Measurements from ENCODE around the gene INO80C. TPM values are rescaled to one million over a fixed set of nuclear protein-coding genes. Genes with fewer than 3 reads are reported as not detected.

Gene INO80C
- total RNA-seq, 4 donors from 2014 or later: 3.9 to 11.6 (median 8.8) TPM

DNA sequence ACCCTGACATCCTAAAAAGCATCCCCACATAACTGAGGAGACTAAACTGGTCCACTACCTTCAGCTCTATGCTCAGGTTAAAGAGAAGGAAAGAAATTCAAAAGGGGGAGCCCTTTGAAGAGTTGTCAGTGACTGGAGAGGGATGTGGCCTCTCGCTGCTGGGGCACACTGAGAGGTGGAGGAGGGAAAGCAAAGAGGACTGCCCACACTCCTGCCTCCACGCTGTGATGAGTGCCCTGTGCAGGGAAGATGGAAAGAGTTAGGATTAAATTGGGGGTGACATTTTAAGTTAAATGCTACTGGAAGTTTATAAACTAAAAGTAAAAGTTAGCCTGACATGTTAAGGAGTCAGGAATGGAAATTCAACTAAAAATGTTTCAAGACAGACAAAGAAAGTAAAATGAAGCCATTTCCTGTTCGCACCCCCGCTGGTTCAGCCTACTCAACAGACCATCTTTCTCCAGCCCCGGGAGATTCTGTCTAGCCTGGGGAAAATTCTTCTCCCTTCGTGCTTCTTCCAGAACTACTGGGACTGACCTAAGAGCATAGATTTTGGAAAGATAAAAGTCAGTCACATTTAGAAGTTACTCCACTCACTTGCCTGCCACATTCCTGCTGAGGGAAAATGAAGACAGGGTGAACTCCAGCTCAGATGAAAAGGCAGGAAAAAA lies 17.8 kb upstream of the INO80C start:
- no peak for TF ChIP-seq POLR2A (IDR thresholded peaks at IDR 0.05)
- no peak for TF ChIP-seq EP300 (IDR thresholded peaks at IDR 0.05)
- TF ChIP-seq, protein P1, sequence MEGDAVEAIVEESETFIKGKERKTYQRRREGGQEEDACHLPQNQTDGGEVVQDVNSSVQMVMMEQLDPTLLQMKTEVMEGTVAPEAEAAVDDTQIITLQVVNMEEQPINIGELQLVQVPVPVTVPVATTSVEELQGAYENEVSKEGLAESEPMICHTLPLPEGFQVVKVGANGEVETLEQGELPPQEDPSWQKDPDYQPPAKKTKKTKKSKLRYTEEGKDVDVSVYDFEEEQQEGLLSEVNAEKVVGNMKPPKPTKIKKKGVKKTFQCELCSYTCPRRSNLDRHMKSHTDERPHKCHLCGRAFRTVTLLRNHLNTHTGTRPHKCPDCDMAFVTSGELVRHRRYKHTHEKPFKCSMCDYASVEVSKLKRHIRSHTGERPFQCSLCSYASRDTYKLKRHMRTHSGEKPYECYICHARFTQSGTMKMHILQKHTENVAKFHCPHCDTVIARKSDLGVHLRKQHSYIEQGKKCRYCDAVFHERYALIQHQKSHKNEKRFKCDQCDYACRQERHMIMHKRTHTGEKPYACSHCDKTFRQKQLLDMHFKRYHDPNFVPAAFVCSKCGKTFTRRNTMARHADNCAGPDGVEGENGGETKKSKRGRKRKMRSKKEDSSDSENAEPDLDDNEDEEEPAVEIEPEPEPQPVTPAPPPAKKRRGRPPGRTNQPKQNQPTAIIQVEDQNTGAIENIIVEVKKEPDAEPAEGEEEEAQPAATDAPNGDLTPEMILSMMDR (IDR thresholded peaks at IDR 0.05): no peak
- Histone ChIP-seq H3K4me3 (no peak overlapping the region), H3K36me3 (no peaks in the 10 kb centered on the region), H3K27me3 (no peaks in the 10 kb centered on the region), H3K27ac (peak overlapping the region in 1 of 4 donors; percentile 15), H3K9me3 (no peaks in the 10 kb centered on the region), H3K4me1 (peaks cover 0 to 11% (median 0%) of the 10 kb centered on the region in 4 donors)
- WGBS, 2 donors: 34 to 37% methylated on average over 6 of the region's 6 CpGs
- no peak for DNase-seq (ENCODE audit: low spot score in 2 of 2)

DNA sequence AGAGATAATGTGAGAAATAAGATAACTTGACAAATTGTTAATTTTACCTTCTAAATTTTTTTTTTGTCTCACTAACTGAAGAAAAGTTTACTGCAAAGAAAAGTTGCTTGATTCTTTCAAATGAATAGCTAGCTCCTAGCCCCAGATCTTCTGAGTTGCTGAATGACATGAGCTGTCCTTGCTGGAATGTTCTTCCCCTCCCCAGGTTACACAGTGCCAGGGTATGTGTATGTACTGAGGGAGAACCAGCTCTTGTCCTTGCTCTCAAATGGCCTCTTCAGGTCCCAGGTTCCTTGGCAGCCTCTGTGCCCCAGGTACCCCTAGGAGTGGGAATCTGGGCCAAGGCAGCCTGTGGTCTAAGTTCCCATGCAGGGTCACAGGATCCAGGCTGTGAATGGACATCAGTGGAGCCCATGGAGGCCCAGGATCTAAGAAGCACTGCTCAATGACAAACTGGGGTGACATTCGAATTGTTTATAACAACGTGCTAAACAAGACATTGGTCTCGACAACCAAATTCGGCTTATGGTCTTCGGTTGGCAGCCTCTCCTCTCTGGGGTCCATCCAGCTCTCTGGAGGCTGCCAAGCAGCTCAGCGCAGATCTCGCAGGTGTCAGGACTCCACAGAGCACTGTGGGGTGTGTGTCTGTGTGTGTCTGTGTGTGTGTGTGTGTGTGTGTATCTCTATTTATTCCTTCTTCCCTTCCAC lies 17.1 kb upstream of the INO80C start:
- Histone ChIP-seq H3K9me3 (no peaks in the 10 kb centered on the region), H3K4me3 (no peak overlapping the region), H3K27me3 (no peaks in the 10 kb centered on the region), H3K4me1 (peaks cover 0 to 11% (median 0%) of the 10 kb centered on the region in 4 donors), H3K27ac (no peak overlapping the region), H3K36me3 (no peaks in the 10 kb centered on the region)
- TF ChIP-seq POLR2A (IDR thresholded peaks at IDR 0.05) (no peak), EP300 (IDR thresholded peaks at IDR 0.05) (no peak)
- TF ChIP-seq, protein P1 (IDR thresholded peaks at IDR 0.05): no peak
- WGBS, 2 donors: 89 to 97% methylated on average over 7 of the region's 7 CpGs
- DNase-seq (ENCODE audit: low spot score in 2 of 2): no peak

DNA sequence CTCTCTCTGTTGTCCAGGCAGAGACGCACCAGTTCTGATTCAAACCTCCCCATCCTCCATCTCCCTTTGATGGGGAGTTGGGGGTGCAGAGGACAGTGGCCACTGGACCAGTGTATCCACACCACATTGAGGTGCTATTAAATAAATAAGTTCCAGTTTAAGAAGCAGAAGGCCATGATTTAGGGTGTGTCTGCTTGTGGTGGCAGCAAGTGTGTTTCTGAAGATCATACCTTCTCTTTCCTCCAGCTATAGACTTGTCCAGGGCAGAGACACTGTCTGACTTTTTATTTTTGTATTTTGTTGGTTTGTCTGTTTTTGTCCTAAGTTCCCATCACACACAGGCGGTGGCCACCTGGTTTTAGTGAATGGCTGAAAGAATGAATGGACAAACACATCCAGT lies 16.5 kb upstream of the INO80C start:
- no peak overlapping the region for H3K27ac ChIP-seq
- 94 to 97% methylated on average over 2 of the region's 2 CpGs for WGBS, 2 donors
- peaks cover 0 to 11% (median 0%) of the 10 kb centered on the region in 4 donors for H3K4me1 ChIP-seq
- no peaks in the 10 kb centered on the region for H3K9me3 ChIP-seq
- no peaks in the 10 kb centered on the region for H3K27me3 ChIP-seq
- H3K36me3 ChIP-seq: no peaks in the 10 kb centered on the region
- DNase-seq (ENCODE audit: low spot score in 2 of 2): no peak
- H3K4me3 ChIP-seq: no peak overlapping the region
- TF ChIP-seq EP300 (IDR thresholded peaks at IDR 0.05): no peak
- TF ChIP-seq, protein P1 (IDR thresholded peaks at IDR 0.05): no peak
- no peak for TF ChIP-seq POLR2A (IDR thresholded peaks at IDR 0.05)

DNA sequence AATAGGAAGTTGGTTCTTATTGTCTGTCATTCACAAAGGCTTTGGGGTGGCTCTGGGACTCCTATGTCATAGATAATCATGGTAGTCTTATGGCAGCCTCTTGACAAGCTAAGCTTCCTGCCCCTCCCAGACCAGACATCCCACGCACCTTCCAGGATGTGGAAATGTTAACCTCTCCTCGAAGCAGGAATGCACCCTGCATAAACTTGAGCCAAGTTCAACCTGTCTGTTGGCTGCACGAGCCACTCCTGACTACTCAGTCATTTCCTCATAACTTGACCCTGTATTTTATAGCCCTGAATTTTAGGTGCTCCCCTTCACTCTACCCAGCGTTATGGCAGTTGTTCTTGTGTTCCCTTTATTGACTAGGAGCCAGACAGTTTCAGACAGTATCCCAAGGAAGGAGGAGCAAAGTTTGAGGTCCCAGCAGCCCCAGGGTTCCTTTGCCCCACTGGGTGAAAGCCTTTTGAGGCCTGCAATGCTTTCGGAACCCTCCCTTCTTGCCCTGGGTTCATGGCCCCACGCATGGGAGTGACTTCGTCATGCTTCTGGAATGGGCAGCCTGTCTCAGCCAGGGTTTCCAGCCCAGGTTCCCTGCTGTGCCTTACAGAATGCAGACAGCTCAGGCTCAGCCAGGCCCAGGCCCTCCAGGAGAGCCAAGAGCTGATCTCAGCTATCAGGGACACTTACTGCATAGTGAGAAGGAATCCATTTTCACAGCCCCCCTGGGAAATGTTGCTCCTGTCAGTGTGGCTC lies 15.6 kb upstream of the INO80C start:
- no peak for DNase-seq (ENCODE audit: low spot score in 2 of 2)
- no peak overlapping the region for H3K4me3 ChIP-seq
- no peaks in the 10 kb centered on the region for H3K27me3 ChIP-seq
- no peaks in the 10 kb centered on the region for H3K9me3 ChIP-seq
- 60 to 66% methylated on average over 6 to 7 of the region's 7 CpGs for WGBS, 2 donors
- H3K4me1 ChIP-seq: peaks cover 0 to 11% (median 0%) of the 10 kb centered on the region in 4 donors
- H3K36me3 ChIP-seq: no peaks in the 10 kb centered on the region
- H3K27ac ChIP-seq: peak overlapping the region in 1 of 4 donors; percentile 23
- TF ChIP-seq EP300 (IDR thresholded peaks at IDR 0.05) (no peak), POLR2A (IDR thresholded peaks at IDR 0.05) (no peak)
- TF ChIP-seq, protein P1 (IDR thresholded peaks at IDR 0.05): no peak

Measured in tibial nerve (tissue), 4 donors.